DND-41 (cell line): ENCODE data around the gene FAM83F.
"Not testable (repeated sequence)": the region's sequence is repeated elsewhere in the genome, so short reads cannot be mapped to it uniquely, and the experiment has no call there.

Source experiments
- ATAC-seq: fragments of 200-7000 bp; cut with Tn5 transposase; 3 replicates; pipeline ENCODE4 v1.9.1; 2021; ENCODE audit warnings: low read depth; ENCODE audit not compliant: insufficient read depth
- DNase-seq: peaks from one replicate; pipeline ENCODE4 v3.0.0-alpha.2; 2020
- H2AFZ ChIP-seq: 2 replicates; pipeline ENCODE4 v1.6.0; 2012; ENCODE audit warnings: low read depth, low read length
- H3K27ac ChIP-seq: 2 replicates; pipeline ENCODE4 v1.5.1; 2012; ENCODE audit warnings: low read length, inconsistent platforms
- H3K27me3 ChIP-seq: fragments of 200-600 bp; sonication (generic); 2 replicates; pipeline ENCODE4 v1.6.0; 2012; ENCODE audit warnings: low read length, mild to moderate bottlenecking, inconsistent platforms; ENCODE audit not compliant: insufficient read depth, poor library complexity
- H3K36me3 ChIP-seq: 2 replicates; pipeline ENCODE4 v1.5.1; 2012; ENCODE audit warnings: low read length, inconsistent platforms; ENCODE audit not compliant: insufficient read depth
- H3K4me1 ChIP-seq: 2 replicates; pipeline ENCODE4 v1.5.1; 2012; ENCODE audit warnings: mild to moderate bottlenecking, low read length; ENCODE audit not compliant: insufficient read depth
- H3K4me2 ChIP-seq: 2 replicates; pipeline ENCODE4 v1.6.0; 2012; ENCODE audit warnings: mild to moderate bottlenecking, moderate library complexity, low read length, inconsistent platforms; ENCODE audit not compliant: insufficient read depth
- H3K4me3 ChIP-seq, 2 experiments: fragments of 200-600 bp in 1 of 2; shearing (Covaris generic) in 1 of 2; 2 replicates each; pipeline ENCODE4 v1.5.1; 2012 to 2016; ENCODE audit warnings: inconsistent platforms in 2 of 2, low read length in 2 of 2, mild to moderate bottlenecking in 2 of 2, low read depth in 1 of 2, moderate library complexity in 1 of 2
- H3K79me2 ChIP-seq: 2 replicates; pipeline ENCODE4 v1.6.0; 2012; ENCODE audit warnings: low read length, inconsistent platforms; ENCODE audit not compliant: insufficient read depth
- H3K9ac ChIP-seq: 2 replicates; pipeline ENCODE4 v1.6.0; 2012; ENCODE audit warnings: low read depth, mild to moderate bottlenecking, inconsistent platforms, low read length, moderate library complexity
- H3K9me3 ChIP-seq: 2 replicates; pipeline ENCODE4 v1.5.1; 2012; ENCODE audit warnings: low read length, moderate library complexity, mild to moderate bottlenecking, inconsistent platforms; ENCODE audit not compliant: insufficient read depth, severe bottlenecking
- H4K20me1 ChIP-seq: 2 replicates; pipeline ENCODE4 v1.6.0; 2012; ENCODE audit warnings: low read length; ENCODE audit not compliant: insufficient read depth
- EZH2 ChIP-seq: IDR thresholded peaks from 3 replicates; pipeline ENCODE4 v1.6.1; 2012; ENCODE audit warnings: borderline replicate concordance, low read depth, mild to moderate bottlenecking, moderate library complexity, low read length, inconsistent platforms; ENCODE audit not compliant: severe bottlenecking
- TF ChIP-seq, protein P1 (sequence below): IDR thresholded peaks from 2 replicates; pipeline ENCODE4 v1.5.1; 2012; ENCODE audit warnings: borderline replicate concordance, low read length, moderate library complexity, mild to moderate bottlenecking; ENCODE audit not compliant: poor library complexity, severe bottlenecking; ENCODE audit errors: extremely low read depth

FAM83F gene

DNA sequence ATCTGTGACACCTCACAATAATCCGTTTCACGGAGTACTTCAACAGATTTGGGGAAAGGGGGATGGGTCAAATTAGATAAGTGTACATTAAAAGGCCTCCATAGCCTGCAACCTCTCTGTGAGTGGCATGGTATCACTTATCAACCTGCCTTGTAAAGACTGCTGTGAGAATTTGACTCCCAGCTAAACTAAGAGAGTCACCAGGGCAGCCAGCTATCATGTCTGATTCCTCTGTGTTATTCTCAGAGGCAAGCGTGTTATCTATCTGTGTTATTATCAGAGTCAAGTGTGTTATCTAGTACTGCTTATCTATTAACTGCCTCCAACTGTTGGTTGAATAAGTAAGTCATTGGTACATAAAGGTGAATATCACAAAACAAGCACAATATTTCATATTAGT, 4.1 kb upstream of the FAM83F start:
- Histone ChIP-seq H3K36me3 (no peaks in the 10 kb centered on the region), H3K27me3 (no peaks in the 10 kb centered on the region), H3K9me3 (no peaks in the 10 kb centered on the region), H2AFZ (no peak overlapping the region), H4K20me1 (no peaks in the 10 kb centered on the region), H3K27ac (no peak overlapping the region), H3K9ac (no peak overlapping the region), H3K4me2 (no peak overlapping the region), H3K79me2 (no peaks in the 10 kb centered on the region), H3K4me1 (no peaks in the 10 kb centered on the region), H3K4me3 (no peak overlapping the region)
- TF ChIP-seq, protein P1, sequence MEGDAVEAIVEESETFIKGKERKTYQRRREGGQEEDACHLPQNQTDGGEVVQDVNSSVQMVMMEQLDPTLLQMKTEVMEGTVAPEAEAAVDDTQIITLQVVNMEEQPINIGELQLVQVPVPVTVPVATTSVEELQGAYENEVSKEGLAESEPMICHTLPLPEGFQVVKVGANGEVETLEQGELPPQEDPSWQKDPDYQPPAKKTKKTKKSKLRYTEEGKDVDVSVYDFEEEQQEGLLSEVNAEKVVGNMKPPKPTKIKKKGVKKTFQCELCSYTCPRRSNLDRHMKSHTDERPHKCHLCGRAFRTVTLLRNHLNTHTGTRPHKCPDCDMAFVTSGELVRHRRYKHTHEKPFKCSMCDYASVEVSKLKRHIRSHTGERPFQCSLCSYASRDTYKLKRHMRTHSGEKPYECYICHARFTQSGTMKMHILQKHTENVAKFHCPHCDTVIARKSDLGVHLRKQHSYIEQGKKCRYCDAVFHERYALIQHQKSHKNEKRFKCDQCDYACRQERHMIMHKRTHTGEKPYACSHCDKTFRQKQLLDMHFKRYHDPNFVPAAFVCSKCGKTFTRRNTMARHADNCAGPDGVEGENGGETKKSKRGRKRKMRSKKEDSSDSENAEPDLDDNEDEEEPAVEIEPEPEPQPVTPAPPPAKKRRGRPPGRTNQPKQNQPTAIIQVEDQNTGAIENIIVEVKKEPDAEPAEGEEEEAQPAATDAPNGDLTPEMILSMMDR, result no peak
- TF ChIP-seq EZH2, result no peak
- no peak for ATAC-seq
- no peak for DNase-seq

DNA sequence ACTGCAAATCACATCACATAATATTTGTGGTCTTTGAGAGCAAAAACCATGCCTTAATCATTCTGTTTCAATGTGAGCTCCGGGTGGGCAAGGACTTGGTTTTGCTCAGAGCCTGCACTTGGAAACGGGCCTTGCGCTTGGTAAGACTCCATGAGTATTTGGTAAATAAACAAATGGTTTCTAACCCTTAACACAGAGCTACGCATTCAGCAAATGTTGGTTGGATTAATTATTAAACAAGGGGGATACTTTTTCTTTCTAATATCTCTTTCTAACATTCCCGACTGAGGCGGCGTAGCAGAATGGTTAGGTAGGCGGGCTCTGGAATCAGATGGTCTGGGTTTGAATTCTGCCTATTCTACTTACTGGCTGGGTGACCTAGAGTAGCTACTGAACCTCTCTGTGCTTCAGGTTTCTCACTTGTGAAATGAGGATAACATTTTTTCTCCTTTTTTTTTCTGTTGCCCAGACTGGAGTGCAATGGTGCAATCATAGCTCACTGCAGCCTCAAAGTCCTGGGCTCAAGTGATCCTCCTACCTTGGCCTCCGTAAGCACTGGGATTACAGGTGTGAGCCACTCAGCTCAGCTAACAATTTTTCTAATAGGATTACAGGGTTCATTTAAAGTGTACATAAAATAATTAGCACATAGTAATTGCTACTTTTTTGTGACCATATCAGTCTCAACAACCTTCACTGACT, 3.4 kb upstream of the FAM83F start:
- Histone ChIP-seq H3K4me2 (no peak overlapping the region), H3K4me3 (no peak overlapping the region), H2AFZ (no peak overlapping the region), H3K27me3 (no peaks in the 10 kb centered on the region), H3K36me3 (no peaks in the 10 kb centered on the region), H3K9me3 (no peaks in the 10 kb centered on the region), H3K27ac (no peak overlapping the region), H3K9ac (no peak overlapping the region), H3K79me2 (no peaks in the 10 kb centered on the region), H3K4me1 (no peaks in the 10 kb centered on the region), H4K20me1 (no peaks in the 10 kb centered on the region)
- TF ChIP-seq EZH2, result no peak
- TF ChIP-seq, protein P1, result no peak
- DNase-seq (no peak), ATAC-seq (no peak)

GRCh38 chr22:39992088-39992826, 2.5 kb upstream of the FAM83F start:
- no peak overlapping the region for H2AFZ ChIP-seq
- ATAC-seq (no peak), DNase-seq (no peak)
- H3K4me3 ChIP-seq, result no peak overlapping the region
- no peaks in the 10 kb centered on the region for H3K27me3 ChIP-seq
- H3K9ac ChIP-seq, result no peak overlapping the region
- H3K4me2 ChIP-seq, result no peak overlapping the region
- H3K36me3 ChIP-seq, result no peaks in the 10 kb centered on the region
- no peak overlapping the region for H3K27ac ChIP-seq
- H4K20me1 ChIP-seq, result no peaks in the 10 kb centered on the region
- TF ChIP-seq, protein P1, result no peak
- TF ChIP-seq EZH2, result no peak
- H3K4me1 ChIP-seq, result no peaks in the 10 kb centered on the region
- no peaks in the 10 kb centered on the region for H3K9me3 ChIP-seq
- H3K79me2 ChIP-seq, result no peaks in the 10 kb centered on the region

- H2AFZ ChIP-seq, H4K20me1 ChIP-seq, H3K4me2 ChIP-seq, ATAC-seq, DNase-seq, H3K27ac ChIP-seq, H3K36me3 ChIP-seq, H3K27me3 ChIP-seq, H3K4me1 ChIP-seq, H3K9ac ChIP-seq, H3K4me3 ChIP-seq, H3K9me3 ChIP-seq, H3K79me2 ChIP-seq: not testable (repeated sequence)
These were observed 1.9 kb upstream of the FAM83F start for GRCh38 chr22:39992894-39993293.
